NCI-H345 (cell line): ENCODE data around the gene PIGZ.
A peak's percentile ranks its signal among the peaks of the same experiment; 100 is the strongest.

Experiments
- DNase-seq: peaks from one replicate; lab custom pipeline; 2025; lab: John Stamatoyannopoulos, UW

Gene PIGZ

GRCh38 chr3:196983186-196983585 is 14.6 kb upstream of the PIGZ start:
- no peak for DNase-seq

GRCh38 chr3:196981657-196982056 is 13.0 kb upstream of the PIGZ start:
- no peak for DNase-seq

DNA sequence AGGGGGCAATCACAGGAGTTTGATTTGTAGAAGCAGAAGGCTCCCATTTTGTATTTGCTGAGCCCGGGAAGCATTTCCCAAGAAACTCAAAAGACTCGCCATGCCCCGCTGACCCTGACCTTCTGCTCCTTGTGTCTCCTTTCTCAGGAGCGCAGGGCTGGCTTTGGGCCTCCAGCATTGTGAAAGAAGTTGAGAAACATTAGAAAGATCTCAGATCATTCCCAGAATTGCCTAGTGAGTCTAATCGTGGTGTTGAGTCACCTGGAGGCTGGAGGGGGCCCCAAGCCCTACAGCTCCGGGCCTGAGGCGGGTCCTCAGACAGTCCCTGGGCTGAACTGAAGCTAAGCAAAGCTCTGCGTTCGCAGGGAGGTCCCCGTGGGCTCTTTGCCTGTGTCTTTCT is 10.9 kb upstream of the PIGZ start:
- no peak for DNase-seq

DNA sequence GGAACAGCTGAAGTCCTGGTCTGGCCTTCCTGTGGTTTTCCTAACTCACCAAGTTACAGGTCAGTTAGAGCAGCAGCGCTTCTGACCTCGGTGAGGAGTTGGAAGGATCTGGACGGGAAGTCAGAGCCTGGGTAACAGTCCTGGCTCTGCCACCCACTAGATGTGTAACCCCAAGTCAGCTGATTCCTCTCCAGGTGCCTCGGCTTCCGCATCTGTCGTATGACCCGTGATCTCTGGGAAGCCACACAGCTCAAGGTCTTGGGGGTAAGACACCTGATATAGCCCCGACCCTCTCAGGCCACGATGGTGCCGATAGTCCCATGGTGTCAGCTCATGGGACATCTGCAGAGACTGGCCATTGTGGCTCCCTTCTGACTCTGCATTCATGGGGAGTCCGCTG is 8.3 kb upstream of the PIGZ start:
- no peak for DNase-seq

DNA sequence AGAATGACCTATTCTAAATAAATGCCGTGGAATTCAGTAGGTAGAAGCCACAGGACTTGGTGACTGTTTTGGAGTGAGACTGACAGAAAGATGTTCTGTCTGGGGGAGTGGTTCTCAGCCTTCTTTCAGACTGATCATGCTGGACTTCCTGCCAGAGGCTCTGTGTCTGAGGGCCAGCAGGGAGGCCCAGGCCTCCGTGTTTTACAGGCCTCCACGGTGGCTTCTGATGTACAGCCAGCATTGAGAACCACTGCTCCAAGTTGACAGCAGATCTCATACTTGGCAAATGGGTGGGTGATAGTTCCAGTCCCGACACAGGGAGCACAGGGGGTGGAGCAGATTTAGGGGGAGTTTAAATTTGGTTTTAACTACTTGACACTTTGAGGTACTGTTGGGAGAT is 6.7 kb upstream of the PIGZ start:
- no peak for DNase-seq

DNA sequence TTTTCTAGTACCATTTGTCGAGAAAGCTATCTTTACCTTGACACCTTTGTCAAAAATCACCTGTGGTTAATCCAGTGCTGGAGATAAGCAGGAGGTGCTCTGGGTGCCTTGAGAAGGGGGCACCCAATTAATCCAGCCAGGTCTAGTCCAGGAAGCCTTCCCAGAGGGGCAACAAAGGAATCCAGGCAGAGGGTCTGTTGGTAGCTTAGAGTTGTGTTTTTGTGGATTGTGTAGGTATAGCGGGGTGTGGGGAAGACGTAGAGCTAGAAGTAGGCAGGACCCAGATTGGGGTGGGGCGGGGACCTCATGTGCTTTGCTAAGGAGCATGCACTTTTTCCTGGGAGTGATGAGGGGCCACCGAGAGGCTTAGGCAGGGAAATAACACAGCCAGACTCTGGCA is 6.0 kb upstream of the PIGZ start:
- no peak for DNase-seq

GRCh38 chr3:196971094-196971698 is 2.6 kb upstream of the PIGZ start:
- no peak for DNase-seq

DNA sequence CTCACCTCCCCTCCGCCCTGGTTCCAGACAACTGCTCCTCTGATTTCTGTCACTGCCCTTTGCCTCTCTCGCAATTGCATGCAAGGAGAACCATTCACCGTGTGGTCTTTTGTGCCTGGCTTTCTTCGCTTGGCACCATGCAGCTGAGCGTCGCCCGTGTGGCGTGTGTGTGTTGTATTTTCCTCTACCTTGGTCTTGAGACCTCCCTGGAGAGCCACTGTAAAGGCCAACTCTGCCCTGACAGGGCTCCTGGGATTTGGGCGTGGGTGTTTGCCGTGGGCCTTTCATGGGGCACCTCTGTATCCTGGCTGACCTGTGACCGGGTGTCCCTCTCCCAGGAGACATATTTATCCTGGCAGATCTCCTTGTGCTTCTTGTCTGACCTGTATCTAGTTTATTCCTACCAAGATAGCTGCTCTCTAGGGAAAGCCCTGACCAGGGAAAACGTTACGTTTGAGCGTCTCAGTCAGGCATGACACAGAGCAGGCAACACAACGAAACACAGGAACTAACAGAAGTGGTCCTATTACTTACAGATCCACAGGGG is 2.0 kb upstream of the PIGZ start:
- no peak for DNase-seq

DNA sequence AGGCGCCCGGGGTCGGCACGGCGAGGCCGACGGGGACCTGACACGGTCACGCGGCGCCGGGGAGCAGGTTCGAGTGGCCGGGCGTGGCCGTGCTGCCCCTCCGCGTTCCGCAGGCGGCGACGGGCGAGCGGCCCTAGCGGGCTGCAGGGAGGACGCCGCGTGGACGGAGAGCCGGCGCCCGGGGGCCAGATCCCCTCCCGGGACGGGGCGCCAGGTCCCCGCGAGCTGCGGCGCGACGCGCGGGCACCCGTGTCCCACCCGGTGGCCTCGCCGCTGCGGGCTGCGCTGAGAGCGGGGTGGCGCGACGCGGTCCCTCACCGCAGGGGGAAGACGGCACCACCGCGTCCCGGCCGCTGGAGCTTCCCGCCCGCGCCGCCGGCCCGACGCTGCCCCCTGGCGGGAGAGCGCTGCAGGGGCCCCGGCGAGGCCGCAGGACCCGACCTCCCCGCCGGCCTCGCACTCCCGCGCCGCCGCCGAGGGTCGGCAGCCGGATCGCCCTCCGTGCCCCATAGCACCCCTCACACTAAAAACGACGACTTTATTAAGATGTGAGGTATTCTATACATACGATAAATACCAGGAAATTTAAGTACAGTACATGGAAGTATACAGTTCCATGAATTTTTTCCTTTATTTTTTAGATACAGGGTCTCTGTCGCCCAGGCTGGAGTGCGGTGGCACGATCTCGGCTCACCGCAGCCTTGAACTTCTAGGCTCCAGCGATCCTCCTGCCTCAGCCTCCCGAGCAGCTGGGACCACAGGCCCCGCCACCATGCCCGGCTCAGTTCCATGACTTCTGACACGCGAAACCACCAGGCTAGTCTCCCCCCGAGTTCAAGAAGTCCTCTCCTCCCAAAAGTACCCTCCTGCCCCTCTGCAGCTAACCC is 1.3 kb upstream of the PIGZ start:
- DNase-seq, result peak; percentile 65

DNA sequence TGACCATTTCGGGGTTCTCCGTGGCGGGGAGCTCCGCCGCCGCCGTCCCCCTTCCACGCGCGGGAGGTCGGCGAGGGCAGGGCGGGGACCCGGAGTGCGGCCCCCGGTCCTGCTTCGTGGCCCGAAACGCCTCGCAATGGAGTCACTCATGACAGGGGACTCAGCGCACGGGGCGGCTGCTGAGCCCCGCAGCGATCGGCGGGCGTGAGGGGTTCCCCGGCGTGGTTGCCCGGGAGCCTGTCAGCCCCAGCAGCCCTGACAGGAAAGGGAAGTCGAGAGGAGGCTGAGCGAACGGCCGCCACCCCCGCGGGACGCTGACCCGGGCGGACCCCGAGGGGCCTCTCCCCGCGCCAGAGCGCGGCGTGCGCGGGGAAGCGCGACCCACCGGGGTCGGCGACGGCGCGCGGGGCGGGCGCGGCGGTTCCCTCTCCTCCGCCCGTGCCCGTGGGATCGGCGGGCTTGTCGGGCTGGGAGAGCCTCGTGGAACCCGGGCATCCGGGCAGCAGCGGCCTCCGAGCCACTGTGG is 564 bp upstream of the PIGZ start:
- DNase-seq, result peak; percentile 31

DNA sequence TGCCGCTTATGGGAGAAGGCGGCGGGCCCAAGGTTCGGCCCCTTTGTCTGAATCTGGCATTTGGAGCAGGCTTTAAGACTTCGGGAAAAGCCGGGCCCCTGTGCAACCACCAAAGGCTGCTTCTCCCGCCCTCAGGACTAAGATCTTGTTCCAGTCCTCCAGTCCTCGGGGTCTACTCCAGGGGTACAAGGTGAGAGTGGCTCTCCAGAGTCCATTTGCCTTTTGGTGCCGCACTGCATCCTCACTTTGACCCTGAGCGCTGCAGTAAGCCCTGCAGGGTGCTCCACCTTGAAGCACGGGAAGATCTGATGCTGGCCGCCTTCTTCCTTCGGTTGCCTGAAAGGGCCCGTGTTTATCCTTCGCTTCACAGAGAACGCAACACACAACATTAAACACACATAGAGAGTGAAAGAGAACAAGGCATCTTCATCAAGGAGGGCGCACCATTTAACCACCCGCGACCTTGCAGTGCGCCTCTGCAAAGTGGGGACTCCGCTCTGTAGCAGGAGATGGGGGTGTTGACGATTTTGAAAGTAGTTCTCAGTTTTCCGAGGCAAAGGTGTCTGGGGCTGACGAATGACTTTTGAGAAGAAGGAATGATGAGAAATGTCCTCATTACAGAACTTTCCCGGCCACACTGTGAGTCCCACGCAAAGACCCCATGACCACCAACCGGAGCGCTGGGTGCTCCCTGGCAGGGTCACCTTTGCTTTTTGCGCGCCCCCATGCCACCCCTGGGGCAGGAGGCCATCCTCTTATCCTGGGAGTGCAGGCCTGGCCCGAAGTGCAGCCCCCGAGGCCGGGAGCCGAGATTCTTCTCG is 1.0 kb downstream of the PIGZ start:
- DNase-seq, result no peak

GRCh38 chr3:196966526-196967401 is 1.9 kb downstream of the PIGZ start:
- DNase-seq, result no peak

- no peak for DNase-seq
These were observed 2.8 kb downstream of the PIGZ start for GRCh38 chr3:196965804-196966173.

DNA sequence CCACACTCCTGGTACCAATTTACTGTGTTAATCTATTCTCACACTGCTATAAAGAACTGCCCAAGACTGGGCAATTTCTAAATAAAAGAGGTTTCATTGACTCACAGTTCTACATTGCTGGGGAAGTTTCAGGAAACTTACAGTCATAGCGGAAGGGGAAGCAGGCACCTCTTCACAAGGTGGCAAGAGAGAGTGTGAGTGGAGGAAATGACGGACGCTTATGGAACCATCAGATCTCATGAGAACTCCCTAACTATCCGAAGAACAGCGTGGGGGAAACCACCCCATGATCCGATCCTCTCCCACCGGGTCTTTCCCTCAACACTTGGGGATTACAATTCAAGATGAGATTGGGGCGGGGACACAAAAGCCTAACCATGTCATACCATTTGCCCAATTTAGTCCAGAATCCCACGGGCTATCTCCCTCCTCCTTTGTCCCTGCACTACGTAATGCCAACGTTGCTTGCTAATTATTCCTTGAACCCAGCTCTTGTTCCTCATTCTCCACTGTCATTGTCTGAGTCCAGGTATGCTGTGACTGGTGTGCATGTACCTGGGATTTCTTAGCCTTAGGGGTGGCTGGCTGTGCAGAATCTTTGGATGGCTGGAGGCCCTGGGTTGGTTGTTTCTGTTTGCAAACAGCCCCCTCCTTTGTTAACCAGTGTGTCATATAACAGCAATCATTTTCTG is 3.4 kb downstream of the PIGZ start:
- no peak for DNase-seq

DNA sequence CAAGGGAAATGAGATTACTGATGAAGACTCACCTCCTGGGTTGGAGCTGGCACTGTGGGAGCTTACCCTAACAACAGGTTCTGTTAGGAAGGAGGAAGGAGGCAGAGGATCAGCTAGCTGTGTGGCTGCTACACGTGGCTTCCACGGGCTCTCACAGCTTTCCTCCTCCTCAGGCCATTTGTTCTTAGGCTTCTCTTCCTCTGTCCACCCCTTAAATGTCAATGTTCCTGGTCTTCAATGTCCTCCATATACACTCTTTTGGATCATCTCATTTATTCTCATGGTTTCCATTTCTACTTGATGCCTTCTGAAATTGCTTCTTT is 5.0 kb downstream of the PIGZ start:
- DNase-seq, result no peak

DNA sequence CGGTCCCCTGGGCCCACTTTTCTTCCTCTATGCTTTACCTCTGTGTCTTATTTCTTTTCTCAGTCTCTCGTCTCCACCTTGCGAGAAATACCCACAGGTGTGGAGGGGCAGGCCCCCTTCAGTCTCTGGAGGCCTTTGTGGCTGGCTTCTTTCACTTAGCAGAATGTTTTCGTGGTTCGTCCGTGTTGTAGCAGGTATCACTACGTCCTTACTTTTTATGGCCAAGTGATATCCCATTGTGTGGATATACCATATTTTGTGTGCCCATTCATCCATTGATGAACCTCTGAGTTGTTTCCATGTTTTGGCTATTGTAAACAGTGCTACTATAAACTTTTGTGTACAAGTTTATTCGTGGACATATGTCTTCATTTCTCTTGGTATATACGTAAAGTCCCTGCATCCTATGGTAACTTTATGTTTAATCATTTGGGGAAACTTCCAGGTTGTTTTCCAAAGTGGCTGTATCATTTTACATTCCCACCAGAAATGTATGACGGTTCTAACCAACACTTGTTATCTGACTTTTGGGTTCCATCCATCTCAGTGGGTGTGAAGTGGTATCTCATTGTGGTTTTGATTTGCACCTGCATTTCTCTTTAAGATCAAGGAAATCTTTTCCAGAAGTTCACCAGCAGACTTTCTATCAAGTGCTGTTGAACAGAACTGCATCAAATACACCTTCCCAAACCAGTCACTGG is 5.6 kb downstream of the PIGZ start:
- DNase-seq, result no peak

DNA sequence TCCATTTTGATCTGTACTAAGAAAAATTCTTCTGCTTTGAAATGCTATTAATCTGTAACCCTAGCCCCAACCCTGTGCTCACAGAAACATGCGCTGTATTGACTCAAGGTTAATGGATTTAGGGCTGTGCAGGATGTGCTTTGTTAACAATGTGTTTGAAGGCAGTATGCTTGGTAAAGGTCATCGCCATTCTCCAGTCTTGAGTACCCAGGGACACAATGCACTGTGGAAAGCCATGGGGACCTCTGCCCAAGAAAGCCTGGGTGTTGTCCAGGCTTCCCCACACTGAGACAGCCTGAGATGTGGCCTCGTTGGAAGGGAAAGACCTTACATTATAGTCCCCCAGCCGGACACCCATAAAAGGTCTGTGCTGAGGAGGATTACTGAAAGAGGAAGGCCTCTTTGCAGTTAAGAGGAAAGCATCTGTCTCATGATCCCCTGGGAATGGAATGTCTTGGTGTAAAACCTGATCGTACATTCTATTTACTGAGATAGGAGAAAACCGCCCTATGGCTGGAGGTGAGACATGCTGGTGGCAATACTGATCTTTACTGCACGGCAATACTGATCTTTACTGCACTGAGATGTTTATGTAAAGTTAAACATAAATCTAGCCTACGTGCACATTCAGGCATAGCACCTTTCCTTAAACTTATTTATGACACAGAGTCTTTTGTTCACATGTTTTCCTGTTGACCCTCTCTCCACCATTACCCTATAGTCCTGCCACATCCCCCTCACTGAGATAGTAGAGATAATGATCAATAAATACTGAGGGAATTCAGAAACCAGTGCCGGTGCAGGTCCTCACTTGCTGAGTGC is 6.3 kb downstream of the PIGZ start:
- no peak for DNase-seq

DNA sequence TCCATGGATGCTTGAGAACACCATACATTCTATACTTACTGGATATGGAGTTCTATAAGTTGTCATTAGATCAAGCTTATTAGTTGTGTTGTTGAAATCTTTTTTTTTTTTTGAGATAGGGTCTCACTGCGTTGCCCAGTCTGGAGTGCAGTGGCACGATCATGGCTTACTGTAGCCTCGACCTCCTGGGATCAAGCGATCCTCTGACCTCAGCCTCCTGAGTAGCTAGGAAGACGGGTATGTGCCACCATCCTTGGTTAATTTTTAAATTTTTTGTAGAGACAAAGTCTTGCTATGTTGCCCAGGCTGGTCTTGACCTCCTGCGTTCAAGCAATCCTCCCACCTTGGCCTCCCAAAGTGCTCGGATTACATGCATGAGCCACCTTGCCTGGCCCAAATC is 13.8 kb downstream of the PIGZ start:
- no peak for DNase-seq

DNA sequence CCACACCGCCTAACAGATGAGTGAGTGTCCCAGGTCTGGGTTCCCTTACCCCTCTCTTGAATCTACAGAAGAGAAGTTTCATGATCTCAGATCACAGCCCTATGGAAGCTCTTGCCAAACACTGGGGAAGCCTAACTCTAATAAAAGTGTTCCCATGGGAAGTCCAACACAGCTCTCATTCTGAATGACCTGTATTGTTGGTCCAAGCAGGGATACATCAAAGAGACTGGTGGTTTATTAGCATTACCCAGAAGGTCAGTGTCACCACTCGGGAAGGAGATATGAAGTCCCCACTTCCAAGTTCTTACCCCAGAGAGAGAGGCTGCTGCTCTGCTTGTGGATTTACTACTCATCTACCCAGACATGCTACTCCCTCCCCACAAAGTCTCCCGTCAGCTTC is 17.3 kb downstream of the PIGZ start:
- no peak for DNase-seq
